SU-DHL-6 (cell line): Measurements from ENCODE around the gene PHF13.

Experiments used
- H2AFZ ChIP-seq: fragments of 200-600 bp; sonication (generic); 2 replicates; pipeline ENCODE4 v1.6.1; 2014; ENCODE audit warnings: low read depth, mild to moderate bottlenecking, moderate library complexity, mixed read lengths, antibody characterized with exemption, low read length; ENCODE audit not compliant: severe bottlenecking
- H3F3A ChIP-seq: fragments of 200-600 bp; shearing (Covaris generic); 2 replicates; pipeline ENCODE4 v1.6.0; 2016; ENCODE audit warnings: antibody characterized with exemption, mild to moderate bottlenecking; ENCODE audit not compliant: insufficient read depth
- H3K27ac ChIP-seq: fragments of 200-600 bp; sonication (generic); 2 replicates; pipeline ENCODE4 v1.5.1; 2016; ENCODE audit warnings: low read depth, mild to moderate bottlenecking, low read length, moderate library complexity, mixed read lengths
- H3K27me3 ChIP-seq: fragments of 200-600 bp; sonication (generic), shearing (Covaris generic); 2 replicates; pipeline ENCODE4 v1.6.0; 2014; ENCODE audit warnings: mild to moderate bottlenecking, low read length
- H3K36me3 ChIP-seq: fragments of 200-600 bp; sonication (generic); 2 replicates; pipeline ENCODE4 v1.6.1; 2014; ENCODE audit warnings: mild to moderate bottlenecking, low read length, mixed read lengths
- H3K4me2 ChIP-seq: fragments of 300-600, 200-600 bp; shearing (Covaris generic), sonication (generic); 2 replicates; pipeline ENCODE4 v1.6.0; 2014; ENCODE audit warnings: low read length, low read depth, mild to moderate bottlenecking; ENCODE audit not compliant: poor library complexity, severe bottlenecking
- H3K4me3 ChIP-seq: fragments of 200-600 bp; sonication (generic); 2 replicates; pipeline ENCODE4 v1.5.1; 2014; ENCODE audit warnings: antibody characterized with exemption, low read length, mild to moderate bottlenecking, mixed read lengths; ENCODE audit not compliant: insufficient read depth, poor library complexity, severe bottlenecking
- H3K79me2 ChIP-seq: fragments of 200-600 bp; sonication (generic); 2 replicates; pipeline ENCODE4 v1.6.1; 2014; ENCODE audit warnings: mild to moderate bottlenecking, low read length, moderate library complexity; ENCODE audit not compliant: insufficient read depth
- H3K9ac ChIP-seq: fragments of 200-600 bp; sonication (generic); 2 replicates; pipeline ENCODE4 v1.7.0; 2014; ENCODE audit warnings: mild to moderate bottlenecking, low read length
- H3K9me2 ChIP-seq: fragments of 200-600 bp; sonication (generic); replicated peaks from 2 replicates; pipeline ENCODE4 v1.6.1; 2014; ENCODE audit warnings: low read length; ENCODE audit not compliant: insufficient read depth
- H3K9me3 ChIP-seq: fragments of 200-600 bp; sonication (generic); 2 replicates; pipeline ENCODE4 v1.6.1; 2014; ENCODE audit warnings: low read length, mixed read lengths; ENCODE audit not compliant: insufficient read depth
- H4K20me1 ChIP-seq: fragments of 200-600 bp; sonication (generic); 2 replicates; pipeline ENCODE4 v1.6.1; 2014; ENCODE audit warnings: low read depth, mild to moderate bottlenecking, antibody characterized with exemption, low read length, moderate library complexity, mixed read lengths
- CTCF ChIP-seq: fragments of 200-600 bp; sonication (generic); IDR thresholded peaks from one replicate; pipeline ENCODE4 v1.5.1; 2017; ENCODE audit warnings: antibody characterized with exemption, mild to moderate bottlenecking, low read length, moderate library complexity; ENCODE audit not compliant: insufficient read depth, poor library complexity, severe bottlenecking
- EZH2phosphoT487 ChIP-seq: fragments of 200-600 bp; sonication (generic), shearing (Covaris generic); conservative IDR thresholded peaks from 2 replicates; pipeline ENCODE4 v1.6.1; 2018; ENCODE audit warnings: mild to moderate bottlenecking, antibody characterized with exemption, low read length, moderate library complexity, mixed read lengths

Gene PHF13

GRCh38 chr1:6653436-6654290, 40.1 kb downstream of the PHF13 start:
- Histone ChIP-seq H3K36me3 (no peaks in the 10 kb centered on the region; the same call in 1 of the 2 replicates), H4K20me1 (no peaks in the 10 kb centered on the region), H2AFZ (no peak overlapping the region), H3K27ac (no peak overlapping the region), H3K27me3 (no peaks in the 10 kb centered on the region), H3K9me2 (no peaks in the 10 kb centered on the region), H3K4me2 (no peak overlapping the region), H3K4me3 (no peak overlapping the region), H3K79me2 (no peaks in the 10 kb centered on the region), H3K9ac (no peak overlapping the region), H3K9me3 (no peaks in the 10 kb centered on the region), H3F3A (no peaks in the 10 kb centered on the region)
- TF ChIP-seq CTCF (no peak), EZH2phosphoT487 (no peak)

DNA sequence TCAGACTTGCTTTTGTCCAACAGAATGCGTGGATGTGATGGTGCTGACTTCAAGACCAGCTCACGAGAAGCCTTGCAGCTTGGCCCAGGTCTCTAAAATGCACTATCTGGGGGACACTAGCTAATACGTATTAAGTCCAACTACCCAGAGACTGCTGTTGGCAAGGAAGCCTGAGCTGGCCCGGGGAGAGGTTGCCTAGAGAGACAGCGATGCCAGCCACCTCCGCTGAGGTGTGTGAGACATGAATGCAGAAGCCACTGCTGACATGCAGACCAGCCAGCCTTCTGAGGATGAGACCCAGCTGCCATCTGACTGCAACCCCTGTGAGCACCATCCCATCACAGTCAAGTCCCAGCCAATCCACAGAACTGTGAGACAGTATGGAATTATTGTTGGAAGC, 43.6 kb downstream of the PHF13 start:
- no peak overlapping the region for H3K4me3 ChIP-seq
- no peaks in the 10 kb centered on the region for H3K79me2 ChIP-seq
- H2AFZ ChIP-seq, result no peak overlapping the region
- no peaks in the 10 kb centered on the region for H3K27me3 ChIP-seq
- no peaks in the 10 kb centered on the region for H3K9me2 ChIP-seq
- TF ChIP-seq EZH2phosphoT487 (no peak), CTCF (no peak)
- H3F3A ChIP-seq, result no peaks in the 10 kb centered on the region
- no peak overlapping the region for H3K9ac ChIP-seq
- no peak overlapping the region for H3K27ac ChIP-seq
- no peak overlapping the region for H3K4me2 ChIP-seq
- H4K20me1 ChIP-seq, result no peaks in the 10 kb centered on the region
- H3K36me3 ChIP-seq, result no peaks in the 10 kb centered on the region; the same call in 1 of the 2 replicates
- H3K9me3 ChIP-seq, result no peaks in the 10 kb centered on the region

- Histone ChIP-seq H3F3A (no peaks in the 10 kb centered on the region), H3K27ac (no peak overlapping the region), H3K4me3 (no peak overlapping the region), H3K4me2 (no peak overlapping the region), H3K27me3 (no peaks in the 10 kb centered on the region), H3K9me3 (no peaks in the 10 kb centered on the region), H3K9me2 (no peaks in the 10 kb centered on the region), H3K36me3 (no peaks in the 10 kb centered on the region; the same call in 1 of the 2 replicates), H2AFZ (no peak overlapping the region), H3K79me2 (no peaks in the 10 kb centered on the region; the same call in 1 of the 2 replicates), H3K9ac (no peak overlapping the region), H4K20me1 (no peaks in the 10 kb centered on the region)
- TF ChIP-seq CTCF (no peak), EZH2phosphoT487 (no peak)
Measured at GRCh38 chr1:6658359-6659060, 45.0 kb downstream of the PHF13 start.
